NCI-H2029 (cell line): ENCODE data around the gene PKMYT1.
"Not testable (repeated sequence)": the region's sequence is repeated elsewhere in the genome, so short reads cannot be mapped to it uniquely, and the experiment has no call there.

ENCODE experiments used
- DNase-seq: peaks from one replicate; lab custom pipeline; 2025; lab: John Stamatoyannopoulos, UW

The PKMYT1 gene

GRCh38 chr16:2960183-2961010 lies 19.8 kb downstream of the PKMYT1 start:
- no peak for DNase-seq

GRCh38 chr16:2959206-2959605 lies 21.0 kb downstream of the PKMYT1 start:
- DNase-seq = peak; percentile 28

- no peak for DNase-seq
Observed at GRCh38 chr16:2956579-2956956, 23.7 kb downstream of the PKMYT1 start.

GRCh38 chr16:2955779-2956578 lies 24.3 kb downstream of the PKMYT1 start:
- no peak for DNase-seq

- no peak for DNase-seq
Observed at GRCh38 chr16:2955438-2955778, 24.8 kb downstream of the PKMYT1 start.

GRCh38 chr16:2954656-2955381 lies 25.4 kb downstream of the PKMYT1 start:
- DNase-seq = no peak

GRCh38 chr16:2953706-2954627 lies 26.3 kb downstream of the PKMYT1 start:
- DNase-seq = no peak

GRCh38 chr16:2952679-2953078 lies 27.6 kb downstream of the PKMYT1 start:
- DNase-seq = peak; percentile 57

- DNase-seq = no peak
Observed at GRCh38 chr16:2950773-2951172, 29.5 kb downstream of the PKMYT1 start.

- DNase-seq = no peak
Observed at GRCh38 chr16:2950353-2950724, 29.9 kb downstream of the PKMYT1 start.

GRCh38 chr16:2949705-2950352 lies 30.4 kb downstream of the PKMYT1 start:
- no peak for DNase-seq

GRCh38 chr16:2948807-2949704 lies 31.2 kb downstream of the PKMYT1 start:
- no peak for DNase-seq

- no peak for DNase-seq
Observed at GRCh38 chr16:2946649-2947048, 33.6 kb downstream of the PKMYT1 start.

GRCh38 chr16:2943716-2944115 lies 36.5 kb downstream of the PKMYT1 start:
- DNase-seq = not testable (repeated sequence)

GRCh38 chr16:2942045-2942444 lies 38.2 kb downstream of the PKMYT1 start:
- no peak for DNase-seq

- DNase-seq = no peak
Observed at GRCh38 chr16:2939968-2940367, 40.3 kb downstream of the PKMYT1 start.

- no peak for DNase-seq
Observed at GRCh38 chr16:2938206-2938605, 42.0 kb downstream of the PKMYT1 start.

- no peak for DNase-seq
Observed at GRCh38 chr16:2937170-2937569, 43.1 kb downstream of the PKMYT1 start.

- DNase-seq = no peak
Observed at GRCh38 chr16:2936436-2937011, 43.7 kb downstream of the PKMYT1 start.

GRCh38 chr16:2934450-2934849 lies 45.8 kb downstream of the PKMYT1 start:
- no peak for DNase-seq
